Measurements from ENCODE around the gene OR2V1.

DNA sequence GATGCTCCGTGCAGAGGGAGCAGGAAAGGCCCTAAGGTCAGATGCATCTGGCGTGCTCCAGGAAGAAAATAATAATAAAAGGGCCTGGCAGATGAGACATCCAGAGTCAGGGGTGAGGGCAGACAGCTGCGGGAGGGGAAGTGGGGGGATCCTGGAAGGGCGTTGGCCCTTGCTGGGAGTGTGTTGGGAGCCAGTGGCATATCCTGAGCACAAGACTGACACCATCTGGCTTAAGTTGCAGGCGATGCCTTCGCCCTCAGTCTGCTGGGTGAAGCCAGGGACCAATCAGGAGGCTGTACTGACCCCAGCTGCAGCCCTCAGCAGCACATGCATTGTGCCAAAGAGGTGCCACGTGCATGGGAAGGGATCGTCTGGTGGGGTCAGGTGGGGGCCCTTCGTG is 20.2 kb upstream of the OR2V1 start:
- TF ChIP-seq POLR2A (IDR thresholded peaks at IDR 0.05), result no peak
- TF ChIP-seq CTCF (IDR thresholded peaks at IDR 0.05), result no peak
